Mucosa of stomach (tissue), 1 donor: Measurements from ENCODE around the gene CCSER1.

Experiments
- H3K27me3 ChIP-seq: one replicate; pipeline ENCODE4 v1.7.0; 2013; ENCODE audit warnings: mild to moderate bottlenecking, low read length; ENCODE audit not compliant: control insufficient read depth, insufficient read depth
- H3K36me3 ChIP-seq: one replicate; pipeline ENCODE4 v1.7.0; 2013; ENCODE audit warnings: low read length; ENCODE audit not compliant: control insufficient read depth, insufficient read depth
- H3K4me1 ChIP-seq: one replicate; pipeline ENCODE4 v1.7.0; 2013; ENCODE audit warnings: mild to moderate bottlenecking, low read length; ENCODE audit not compliant: control insufficient read depth, insufficient read depth
- H3K4me3 ChIP-seq: one replicate; pipeline ENCODE4 v1.7.0; 2013; ENCODE audit warnings: low read length
- H3K9ac ChIP-seq: one replicate; pipeline ENCODE4 v1.7.0; 2013; ENCODE audit warnings: mild to moderate bottlenecking, low read length, moderate library complexity
- H3K9me3 ChIP-seq: one replicate; pipeline ENCODE4 v1.7.0; 2013; ENCODE audit warnings: mild to moderate bottlenecking, low read length, moderate library complexity; ENCODE audit not compliant: control insufficient read depth
- donor health status: Pancreatic carcinoma.

The CCSER1 gene

DNA sequence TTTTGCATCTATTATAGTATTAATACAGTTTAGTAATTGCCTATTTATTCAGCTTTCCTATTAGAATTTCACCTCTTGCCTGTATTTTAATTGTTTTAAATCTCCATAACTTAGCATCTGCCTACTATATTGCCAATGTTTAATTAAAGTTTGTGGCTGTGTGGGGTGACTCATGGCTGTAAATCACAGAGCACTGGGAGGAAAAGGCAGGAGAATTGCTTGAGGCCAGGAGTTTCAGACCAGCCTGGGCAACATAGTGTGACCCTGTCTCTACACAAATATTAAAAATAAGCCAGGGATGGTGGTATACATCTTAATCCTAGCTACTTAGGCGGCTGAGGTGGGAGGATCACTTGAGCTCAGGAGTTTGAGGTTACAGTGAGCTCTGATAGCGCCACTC, 14.5 kb upstream of the CCSER1 start:
- Histone ChIP-seq H3K4me3 (no peak overlapping the region), H3K4me1 (no peaks in the 10 kb centered on the region), H3K27me3 (no peaks in the 10 kb centered on the region), H3K9me3 (no peaks in the 10 kb centered on the region), H3K9ac (no peak overlapping the region), H3K36me3 (no peaks in the 10 kb centered on the region)

DNA sequence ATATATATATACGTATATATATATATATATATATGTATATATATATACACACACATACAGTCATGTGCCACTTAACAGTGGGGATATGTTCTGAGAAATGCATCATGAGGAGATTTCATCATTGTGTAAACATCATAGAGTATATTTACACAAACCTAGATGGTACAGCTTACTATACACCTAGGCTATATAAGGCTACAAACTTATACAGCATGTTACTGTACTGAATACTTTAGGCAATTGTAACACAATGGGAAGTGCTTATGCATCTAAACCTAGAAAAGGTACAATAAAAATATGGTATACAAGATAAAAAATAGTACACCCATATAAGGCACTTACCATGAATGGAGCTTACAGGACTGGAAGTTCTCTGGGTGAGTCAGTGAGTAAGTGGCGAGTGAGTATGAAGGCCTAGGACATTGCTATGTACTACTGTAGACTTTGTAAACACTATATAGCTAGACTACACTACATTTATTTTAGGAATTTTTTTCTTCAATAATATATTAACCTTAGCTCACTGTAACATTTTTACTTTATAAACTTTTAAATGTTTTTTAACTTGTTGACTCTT, 13.2 kb upstream of the CCSER1 start:
- Histone ChIP-seq H3K4me1 (no peaks in the 10 kb centered on the region), H3K9me3 (no peaks in the 10 kb centered on the region), H3K27me3 (no peaks in the 10 kb centered on the region), H3K36me3 (no peaks in the 10 kb centered on the region), H3K9ac (no peak overlapping the region), H3K4me3 (no peak overlapping the region)

DNA sequence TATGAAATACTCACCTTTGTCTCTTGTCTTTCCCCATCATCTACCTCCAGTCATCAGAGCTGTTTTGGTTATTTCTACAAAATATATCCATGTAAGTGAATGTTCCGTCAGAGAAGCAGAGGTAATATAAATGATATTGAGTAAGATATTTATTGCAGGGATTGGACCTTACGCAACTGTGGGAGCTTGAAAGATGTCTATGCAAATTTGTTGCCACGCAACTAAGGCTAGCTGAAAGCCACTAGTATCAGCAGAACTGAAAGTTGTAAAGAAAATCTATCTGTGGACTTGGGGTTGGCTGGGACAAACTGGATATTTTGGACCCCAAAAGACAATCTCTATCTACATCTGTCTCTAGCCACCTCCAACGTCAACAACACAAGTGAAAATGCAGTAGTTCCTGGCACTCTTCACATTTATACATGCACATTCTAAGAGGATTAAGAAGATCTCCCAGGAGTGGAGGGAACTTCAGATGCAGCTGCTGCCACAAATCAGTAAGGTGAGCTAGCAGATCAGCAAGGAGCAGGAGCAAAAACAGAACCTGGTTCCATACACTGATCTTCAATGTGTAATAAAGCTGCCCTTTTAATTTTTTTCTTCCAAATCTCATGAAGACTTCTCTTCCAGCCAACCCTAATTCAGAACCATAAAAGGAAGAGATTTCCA, 8.5 kb upstream of the CCSER1 start:
- Histone ChIP-seq H3K9me3 (no peaks in the 10 kb centered on the region), H3K4me1 (no peaks in the 10 kb centered on the region), H3K27me3 (no peaks in the 10 kb centered on the region), H3K9ac (no peak overlapping the region), H3K4me3 (no peak overlapping the region), H3K36me3 (no peaks in the 10 kb centered on the region)

DNA sequence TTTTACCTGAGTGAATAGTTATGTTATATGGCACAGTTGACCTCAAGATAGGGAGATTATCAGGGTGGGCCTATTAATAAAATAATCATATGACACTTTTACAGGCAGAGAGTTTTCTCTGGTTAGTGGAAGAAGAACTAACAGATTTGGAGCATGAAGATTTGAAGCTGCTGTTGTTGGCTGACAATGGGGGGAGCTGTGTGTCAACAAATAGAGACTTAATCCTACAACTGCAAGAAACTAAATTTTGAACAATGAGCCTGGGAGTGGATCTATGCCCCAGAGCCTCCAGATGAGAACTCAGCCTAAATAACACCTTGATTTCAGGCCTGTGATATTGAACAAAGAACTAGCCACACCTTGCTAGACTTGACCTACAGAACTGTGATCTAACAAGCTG, 7.2 kb upstream of the CCSER1 start:
- Histone ChIP-seq H3K4me3 (no peak overlapping the region), H3K9me3 (no peaks in the 10 kb centered on the region), H3K27me3 (no peaks in the 10 kb centered on the region), H3K36me3 (no peaks in the 10 kb centered on the region), H3K9ac (no peak overlapping the region), H3K4me1 (no peaks in the 10 kb centered on the region)

DNA sequence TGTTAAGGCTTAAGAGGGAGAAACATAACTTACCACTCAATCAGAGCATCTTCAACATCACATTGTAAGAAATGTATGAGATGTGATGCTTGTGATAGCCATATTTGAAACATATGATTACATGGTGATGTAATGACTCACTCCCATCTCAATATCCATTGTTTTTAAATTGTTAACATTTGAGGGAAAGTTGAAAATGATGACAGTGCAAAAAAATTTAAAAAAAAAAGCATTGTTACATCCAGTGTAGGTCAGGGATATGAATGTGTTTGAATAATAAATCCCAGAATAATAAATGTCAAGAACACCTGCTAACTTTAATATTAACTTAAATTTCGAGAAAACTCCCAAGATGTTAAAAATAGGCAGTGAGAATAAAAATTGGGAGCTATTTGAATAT, 6.4 kb upstream of the CCSER1 start:
- H3K9me3 ChIP-seq: no peaks in the 10 kb centered on the region
- no peak overlapping the region for H3K4me3 ChIP-seq
- H3K36me3 ChIP-seq: no peaks in the 10 kb centered on the region
- H3K4me1 ChIP-seq: no peaks in the 10 kb centered on the region
- H3K27me3 ChIP-seq: no peaks in the 10 kb centered on the region
- no peak overlapping the region for H3K9ac ChIP-seq

DNA sequence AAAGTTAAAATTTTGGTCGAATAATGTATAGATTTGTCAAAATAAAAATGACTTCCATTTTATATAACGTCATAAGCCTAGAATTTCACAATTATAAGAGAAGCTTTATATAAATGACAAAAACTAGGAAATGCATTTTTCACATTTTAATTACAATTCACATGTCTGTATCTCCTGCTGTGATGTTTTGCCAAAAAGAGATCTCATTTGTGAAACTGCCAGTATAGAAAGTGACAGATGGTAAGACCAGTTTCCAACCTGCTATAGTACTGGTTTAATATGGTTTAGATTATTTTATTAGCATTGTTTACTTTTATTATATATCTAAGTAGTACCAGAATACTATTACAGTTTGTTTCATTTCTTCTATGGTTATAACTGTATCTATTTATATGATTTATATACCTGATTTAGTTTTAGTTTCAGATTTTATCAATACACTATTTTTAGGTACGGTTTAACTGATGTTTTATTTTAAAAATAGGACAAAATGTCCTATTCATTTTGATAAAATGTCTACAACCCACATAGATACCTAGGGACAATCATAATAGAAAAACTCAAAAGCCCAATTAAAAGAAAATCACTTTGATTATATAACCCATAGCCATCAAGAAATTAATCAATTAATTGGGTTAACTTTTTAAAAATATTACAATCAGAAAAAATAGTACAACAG, 5.4 kb upstream of the CCSER1 start:
- Histone ChIP-seq H3K36me3 (no peaks in the 10 kb centered on the region), H3K4me1 (no peaks in the 10 kb centered on the region), H3K9ac (no peak overlapping the region), H3K4me3 (no peak overlapping the region), H3K9me3 (no peaks in the 10 kb centered on the region), H3K27me3 (no peaks in the 10 kb centered on the region)

DNA sequence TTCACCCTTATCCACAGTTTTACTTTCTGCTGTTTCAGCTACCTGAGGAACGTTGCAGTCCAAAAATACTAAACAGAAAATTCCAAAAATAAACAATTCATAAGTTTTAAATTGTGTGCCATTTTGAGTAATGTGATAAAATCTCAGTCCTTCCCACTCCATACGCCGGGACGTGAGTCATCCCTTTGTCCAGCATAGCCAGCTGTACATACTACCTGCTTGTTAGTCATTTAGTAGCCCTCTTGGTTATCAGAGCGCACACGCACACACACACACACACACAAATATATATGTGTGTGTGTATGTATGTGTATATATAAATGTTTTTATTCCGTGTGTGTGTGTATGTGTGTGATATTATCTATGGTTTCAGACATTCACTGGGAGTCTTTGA, 4.8 kb upstream of the CCSER1 start:
- Histone ChIP-seq H3K9me3 (no peaks in the 10 kb centered on the region), H3K4me3 (no peak overlapping the region), H3K9ac (no peak overlapping the region), H3K4me1 (no peaks in the 10 kb centered on the region), H3K27me3 (no peaks in the 10 kb centered on the region), H3K36me3 (no peaks in the 10 kb centered on the region)

DNA sequence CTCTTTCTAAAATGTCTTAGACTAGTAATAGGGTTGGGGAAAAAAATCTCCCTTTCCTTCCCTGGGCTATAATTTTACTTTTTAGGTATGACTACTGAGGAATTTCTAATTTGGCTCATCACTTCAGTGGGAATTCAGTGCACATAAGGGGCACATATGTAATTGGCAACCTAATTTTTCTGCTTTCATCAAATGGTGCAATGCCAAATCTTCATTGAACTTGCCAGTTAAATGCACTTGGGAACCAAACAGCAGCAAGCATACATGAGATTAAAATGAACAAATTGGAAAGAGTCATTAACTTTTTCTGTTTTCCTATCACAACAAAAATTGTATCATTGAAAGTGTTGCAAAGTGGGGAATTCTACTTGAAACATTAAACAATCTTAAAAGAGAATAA, 2.9 kb upstream of the CCSER1 start:
- Histone ChIP-seq H3K27me3 (no peaks in the 10 kb centered on the region), H3K4me3 (no peak overlapping the region), H3K36me3 (no peaks in the 10 kb centered on the region), H3K4me1 (no peaks in the 10 kb centered on the region), H3K9me3 (no peaks in the 10 kb centered on the region), H3K9ac (no peak overlapping the region)

DNA sequence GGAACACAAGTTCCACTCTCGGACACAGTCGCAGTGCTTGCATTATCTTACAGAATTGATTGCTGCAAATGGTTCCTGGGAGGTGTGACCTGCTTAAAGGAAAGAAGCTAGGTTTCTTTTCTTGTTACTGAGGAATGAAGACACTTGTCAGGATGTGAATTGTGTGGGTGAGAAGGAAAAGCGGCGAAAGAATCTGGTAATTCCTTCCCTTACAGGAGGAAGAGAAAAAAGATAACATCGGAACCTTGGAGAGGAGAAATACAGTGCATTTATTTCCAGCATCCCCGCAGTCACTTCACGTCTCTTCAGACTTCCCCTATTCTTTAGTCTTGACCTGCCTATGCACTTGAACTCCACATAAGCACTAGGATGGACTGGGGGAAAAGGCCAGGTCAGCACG, 389 bp upstream of the CCSER1 start:
- Histone ChIP-seq H3K9ac (peak overlapping the region; percentile 55), H3K36me3 (no peaks in the 10 kb centered on the region), H3K4me1 (no peaks in the 10 kb centered on the region), H3K9me3 (no peaks in the 10 kb centered on the region), H3K27me3 (no peaks in the 10 kb centered on the region), H3K4me3 (peak overlapping the region; percentile 84)

DNA sequence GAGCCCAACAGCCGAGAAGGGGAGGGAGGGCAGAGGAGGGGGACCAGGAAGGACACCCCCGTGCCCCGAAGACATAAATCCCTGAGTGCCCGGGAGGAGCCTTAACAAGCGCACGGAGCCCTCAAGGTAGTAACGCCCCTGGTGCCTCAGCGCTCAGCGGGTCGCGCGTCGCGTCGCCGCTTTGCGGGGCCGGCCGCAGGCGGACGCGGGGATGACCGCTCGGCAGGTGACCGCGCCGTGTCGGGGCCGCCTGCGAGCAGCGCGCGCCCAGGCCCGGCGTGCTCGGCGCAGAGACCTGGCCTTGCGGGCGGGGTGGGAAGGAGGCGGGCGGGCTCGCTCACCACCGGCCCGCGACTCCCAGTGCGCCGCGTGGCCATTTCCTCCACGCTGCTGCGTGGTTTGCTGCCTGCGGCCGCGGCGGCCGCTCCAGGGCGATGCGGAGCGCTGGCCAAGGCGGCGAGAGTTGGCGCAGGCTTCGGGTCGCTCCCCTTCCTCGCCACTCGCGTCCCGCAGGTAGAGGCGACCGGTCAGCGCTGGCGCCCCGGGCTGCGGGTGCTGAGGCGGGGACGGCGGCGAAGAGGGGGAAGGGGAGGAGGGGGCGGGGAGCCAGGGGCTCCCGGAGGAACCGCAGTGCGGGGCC, 632 bp downstream of the CCSER1 start:
- Histone ChIP-seq H3K4me1 (peaks cover 4% of the 10 kb centered on the region), H3K27me3 (no peaks in the 10 kb centered on the region), H3K9ac (peak overlapping the region; percentile 55), H3K4me3 (peak overlapping the region; percentile 84), H3K9me3 (no peaks in the 10 kb centered on the region), H3K36me3 (no peaks in the 10 kb centered on the region)

DNA sequence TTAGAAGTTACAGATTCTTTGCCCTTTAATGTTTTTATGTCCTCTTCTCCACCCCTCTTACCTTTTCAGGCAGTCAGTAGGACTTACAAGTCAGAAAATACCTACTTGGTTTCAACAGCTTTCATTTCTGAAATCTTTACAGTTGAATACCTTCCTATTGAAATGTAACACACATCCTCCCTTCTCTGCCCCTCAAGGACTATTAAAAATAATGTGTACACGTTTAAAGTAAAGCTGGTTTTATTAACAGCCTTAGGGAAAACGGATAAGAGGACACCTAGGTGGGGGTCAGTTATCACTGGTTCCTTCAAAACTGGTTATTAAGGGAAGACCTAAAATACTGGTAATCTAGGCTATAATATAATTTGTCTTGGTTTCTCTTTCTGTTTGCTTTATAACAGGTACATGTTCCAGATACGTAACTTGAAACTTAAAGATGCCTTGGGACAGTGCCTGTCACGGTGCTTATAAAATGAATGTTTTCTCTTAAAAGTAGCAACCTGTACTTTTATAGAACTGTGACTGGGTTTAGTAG, 1.8 kb downstream of the CCSER1 start:
- H3K9me3 ChIP-seq: no peaks in the 10 kb centered on the region
- peak overlapping the region; percentile 55 for H3K9ac ChIP-seq
- peak overlapping the region; percentile 84 for H3K4me3 ChIP-seq

DNA sequence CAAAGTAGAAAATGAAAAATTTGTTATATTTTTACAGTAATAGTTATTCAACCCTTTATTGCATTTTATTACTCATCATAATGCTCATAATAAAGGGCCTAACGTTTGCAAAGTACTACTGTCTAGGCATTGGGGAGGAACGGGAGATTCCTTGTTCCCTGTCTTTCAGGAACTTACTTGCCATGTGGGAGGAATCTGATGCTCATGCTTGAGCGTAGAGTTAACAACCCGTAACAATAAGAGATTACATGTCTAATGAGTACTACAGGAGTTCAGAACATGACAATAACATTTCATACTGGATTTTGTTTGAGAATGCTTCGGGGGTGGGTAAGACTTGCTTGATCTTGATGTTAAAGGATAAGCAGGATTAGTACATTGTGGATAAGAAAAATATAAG, 2.9 kb downstream of the CCSER1 start:
- Histone ChIP-seq H3K9me3 (no peaks in the 10 kb centered on the region), H3K36me3 (no peaks in the 10 kb centered on the region), H3K27me3 (no peaks in the 10 kb centered on the region), H3K4me1 (peaks cover 4% of the 10 kb centered on the region), H3K4me3 (no peak overlapping the region), H3K9ac (no peak overlapping the region)

More for the DNA sequence above, 1.8 kb downstream of the CCSER1 start:
- no peaks in the 10 kb centered on the region for H3K27me3 ChIP-seq
- H3K4me1 ChIP-seq: peaks cover 4% of the 10 kb centered on the region
- H3K36me3 ChIP-seq: no peaks in the 10 kb centered on the region
